B cell (primary cell): ENCODE measurements around the gene PCDHA9. TPM values are rescaled to one million over a fixed set of nuclear protein-coding genes. Genes with fewer than 3 reads are reported as not detected.
"Not testable (repeated sequence)": the region's sequence is repeated elsewhere in the genome, so short reads cannot be mapped to it uniquely, and the experiment has no call there.

ENCODE experiments used
- ATAC-seq: fragments of 200-7000 bp; cut with Tn5 transposase; one replicate; pipeline ENCODE4 v1.10.0; 2021; ENCODE audit warnings: low read depth, mild to moderate bottlenecking, moderate number of reproducible peaks, moderate library complexity
- CTCF ChIA-PET: fragments of 350-600 bp; sonication (Branson Sonifier 250); formaldehyde crosslinking; loops from one replicate; lab custom pipeline; 2021; ENCODE audit warnings: antibody characterized with exemption, inconsistent platforms; lab: Charles Lee
- POLR2A ChIA-PET: fragments of 350-600 bp; sonication (Branson Sonifier 250); formaldehyde crosslinking; loops from one replicate; lab custom pipeline; 2021; ENCODE audit warnings: antibody characterized with exemption; lab: Charles Lee
- DNase-seq: peaks from one replicate; pipeline ENCODE4 v3.0.0; 2013
- H2AFZ ChIP-seq: 2 replicates; pipeline ENCODE4 v1.6.1; 2012; ENCODE audit warnings: mild to moderate bottlenecking, low read depth, low read length; ENCODE audit not compliant: insufficient read depth, poor library complexity, severe bottlenecking
- H3K27ac ChIP-seq, 2 donors: 1 replicate in 1 of 2; 2 replicates in 1 of 2; pipeline ENCODE4 v1.5.1; 2012 to 2013; ENCODE audit warnings: low read length in 2 of 2, mild to moderate bottlenecking in 2 of 2, moderate library complexity in 1 of 2
- H3K27me3 ChIP-seq, 4 experiments: fragments of 200-600 bp in 1 of 4; sonication (generic) in 1 of 4; replicated peaks in 1 of 4; 1 replicate in 2 of 4; 2 replicates in 2 of 4; pipeline versions ENCODE4 v1.6.1 to v1.7.0; 2013 to 2016; ENCODE audit warnings: low read length in 3 of 4, mild to moderate bottlenecking in 2 of 4, mixed read lengths in 1 of 4, moderate library complexity in 1 of 4; ENCODE audit not compliant: insufficient read depth in 4 of 4, control insufficient read depth in 3 of 4; ENCODE audit errors: control extremely low read depth in 1 of 4
- H3K36me3 ChIP-seq, 2 experiments: replicated peaks in 1 of 2; 1 replicate in 1 of 2; 2 replicates in 1 of 2; pipeline versions ENCODE4 v1.6.1 to v1.7.1; 2013; ENCODE audit warnings: low read length in 1 of 2; ENCODE audit not compliant: insufficient read depth in 2 of 2, control insufficient read depth in 1 of 2; ENCODE audit errors: control extremely low read depth in 1 of 2, extremely low read depth in 1 of 2
- H3K4me1 ChIP-seq, 2 donors: fragments of 200-600 bp in 1 of 2; sonication (generic) in 1 of 2; 1 replicate in 1 of 2; 2 replicates in 1 of 2; pipeline versions ENCODE4 v1.5.1 to v1.6.1; 2013 to 2017; ENCODE audit warnings: low read length in 2 of 2; ENCODE audit not compliant: control insufficient read depth in 2 of 2, insufficient read depth in 2 of 2
- H3K4me2 ChIP-seq: replicated peaks from 2 replicates; pipeline ENCODE3; 2012; ENCODE audit warnings: mild to moderate bottlenecking, low read depth, low read length; ENCODE audit not compliant: poor library complexity, severe bottlenecking
- H3K4me3 ChIP-seq, 5 experiments: fragments of 200-600 bp in 1 of 5; sonication (generic) in 1 of 5; 1 replicate in 3 of 5; 2 replicates in 2 of 5; pipeline versions ENCODE4 v1.5.1 to v1.7.0; 2011 to 2016; ENCODE audit warnings: low read length in 4 of 5, mild to moderate bottlenecking in 4 of 5, low read depth in 2 of 5, control low read depth in 1 of 5, moderate library complexity in 1 of 5; ENCODE audit not compliant: insufficient read depth in 1 of 5; ENCODE audit errors: control extremely low read depth in 1 of 5, extremely low read depth in 1 of 5
- H3K79me2 ChIP-seq: fragments of 200-600 bp; sonication (generic); one replicate; pipeline ENCODE4 v1.6.0; 2016; ENCODE audit warnings: low read length; ENCODE audit not compliant: control insufficient read depth, insufficient read depth
- H3K9ac ChIP-seq: fragments of 200-600 bp; sonication (generic); 2 replicates; pipeline ENCODE4 v1.6.1; 2017; ENCODE audit warnings: mild to moderate bottlenecking, low read length, moderate library complexity
- H3K9me3 ChIP-seq, 3 donors: one replicate each; pipeline versions ENCODE4 v1.6.1 to v1.7.1; 2013; ENCODE audit warnings: low read length in 2 of 3; ENCODE audit not compliant: control insufficient read depth in 2 of 3, insufficient read depth in 1 of 3; ENCODE audit errors: control extremely low read depth in 1 of 3
- H4K20me1 ChIP-seq: 2 replicates; pipeline ENCODE4 v1.6.0; 2012; ENCODE audit warnings: mild to moderate bottlenecking, low read length; ENCODE audit not compliant: insufficient read depth, control insufficient read depth, poor library complexity, severe bottlenecking
- H3K27ac Mint-ChIP-seq: one replicate; pipeline ENCODE4 v1.8.0; 2021; ENCODE audit warnings: mixed read lengths
- H3K27me3 Mint-ChIP-seq: one replicate; pipeline ENCODE4 v1.8.0; 2021; ENCODE audit warnings: mixed read lengths
- H3K4me1 Mint-ChIP-seq: one replicate; pipeline ENCODE4 v1.8.0; 2021; ENCODE audit warnings: mixed read lengths
- H3K4me3 Mint-ChIP-seq: one replicate; pipeline ENCODE4 v1.8.0; 2021; ENCODE audit warnings: mixed read lengths
- H3K9me3 Mint-ChIP-seq: one replicate; pipeline ENCODE4 v1.8.0; 2022; ENCODE audit warnings: mixed read lengths; ENCODE audit not compliant: insufficient read depth
- EZH2 ChIP-seq: IDR thresholded peaks from 2 replicates; pipeline ENCODE4 v1.6.1; 2012; ENCODE audit warnings: borderline replicate concordance, low read depth, mild to moderate bottlenecking, moderate library complexity, low read length; ENCODE audit not compliant: insufficient read depth, poor library complexity, severe bottlenecking
- WGBS: methylation state at CpG from one replicate; pipeline ENCODE4 v1.1.5; 2013; ENCODE audit warnings: missing lambda C conversion rate; ENCODE audit not compliant: insufficient coverage; 5-methylcytosine and 5-hydroxymethylcytosine counted together
- intact Hi-C: fragments of 100-400 bp; cut with micrococcal nuclease; formaldehyde crosslinking; loops from one replicate; pipeline ENCODE4 v1.10.0; 2022
- polyA plus RNA-seq: library from polyadenylated mRNA; depleted of rRNA; stranded (reverse); fragments of >200 nt; gene quantifications from 2 replicates; pipeline ENCODE4 v1.2.3, GENCODE V29; 2012
- total RNA-seq, 2 donors: library from RNA; stranded (reverse); fragments of 120-200 nt in 1 of 2; gene quantifications; 1 replicate in 1 of 2; 2 replicates in 1 of 2; pipeline versions ENCODE4 v1.2.3 to v1.2.4, GENCODE V29; 2013 to 2022
- TF ChIP-seq, protein P1 (sequence below): fragments of 200-600 bp; IDR thresholded peaks from one replicate; pipeline ENCODE4 v1.8.0; 2022; ENCODE audit warnings: antibody characterized with exemption, mild to moderate bottlenecking

The PCDHA9 gene
- total and polyA plus RNA-seq, 2 donors (not counting 1 experiment from before 2014, with no cell fraction given), result not detected

GRCh38 chr5:140842798-140843733 lies 5.1 kb upstream of the PCDHA9 start:
- Mint-ChIP-seq H3K4me1 (no peaks in the 10 kb centered on the region), H3K9me3 (peaks cover 6% of the 10 kb centered on the region), H3K27ac (no peak overlapping the region), H3K4me3 (no peak overlapping the region), H3K27me3 (peaks cover 18% of the 10 kb centered on the region)
- no peak overlapping the region for H3K4me2 ChIP-seq
- no peak overlapping the region for H3K9ac ChIP-seq
- peaks cover 0 to 5% (median 2%) of the 10 kb centered on the region in 4 experiments for H3K27me3 ChIP-seq
- H3K27ac ChIP-seq, result no peak overlapping the region
- no peak overlapping the region for H3K4me3 ChIP-seq
- no peaks in the 10 kb centered on the region for H3K36me3 ChIP-seq
- intact Hi-C loops, result no loop called here
- H3K4me1 ChIP-seq, result no peaks in the 10 kb centered on the region
- POLR2A ChIA-PET, result no interaction called here
- 59% methylated on average over 86 of the region's 87 CpGs for WGBS
- DNase-seq (no peak), ATAC-seq (no peak)
- H4K20me1 ChIP-seq, result no peaks in the 10 kb centered on the region
- H3K9me3 ChIP-seq, result peaks cover 2 to 31% (median 13%) of the 10 kb centered on the region in 3 donors
- no peak for TF ChIP-seq EZH2
- TF ChIP-seq, protein P1, sequence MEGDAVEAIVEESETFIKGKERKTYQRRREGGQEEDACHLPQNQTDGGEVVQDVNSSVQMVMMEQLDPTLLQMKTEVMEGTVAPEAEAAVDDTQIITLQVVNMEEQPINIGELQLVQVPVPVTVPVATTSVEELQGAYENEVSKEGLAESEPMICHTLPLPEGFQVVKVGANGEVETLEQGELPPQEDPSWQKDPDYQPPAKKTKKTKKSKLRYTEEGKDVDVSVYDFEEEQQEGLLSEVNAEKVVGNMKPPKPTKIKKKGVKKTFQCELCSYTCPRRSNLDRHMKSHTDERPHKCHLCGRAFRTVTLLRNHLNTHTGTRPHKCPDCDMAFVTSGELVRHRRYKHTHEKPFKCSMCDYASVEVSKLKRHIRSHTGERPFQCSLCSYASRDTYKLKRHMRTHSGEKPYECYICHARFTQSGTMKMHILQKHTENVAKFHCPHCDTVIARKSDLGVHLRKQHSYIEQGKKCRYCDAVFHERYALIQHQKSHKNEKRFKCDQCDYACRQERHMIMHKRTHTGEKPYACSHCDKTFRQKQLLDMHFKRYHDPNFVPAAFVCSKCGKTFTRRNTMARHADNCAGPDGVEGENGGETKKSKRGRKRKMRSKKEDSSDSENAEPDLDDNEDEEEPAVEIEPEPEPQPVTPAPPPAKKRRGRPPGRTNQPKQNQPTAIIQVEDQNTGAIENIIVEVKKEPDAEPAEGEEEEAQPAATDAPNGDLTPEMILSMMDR, result no peak
- no peak overlapping the region for H2AFZ ChIP-seq
- CTCF ChIA-PET, result interaction anchor here (0.7 kb wide), 1 partner anchor 16 kb away, joined by 3 read pairs; no protein-coding TSS in a partner anchor
- H3K79me2 ChIP-seq, result no peaks in the 10 kb centered on the region

DNA sequence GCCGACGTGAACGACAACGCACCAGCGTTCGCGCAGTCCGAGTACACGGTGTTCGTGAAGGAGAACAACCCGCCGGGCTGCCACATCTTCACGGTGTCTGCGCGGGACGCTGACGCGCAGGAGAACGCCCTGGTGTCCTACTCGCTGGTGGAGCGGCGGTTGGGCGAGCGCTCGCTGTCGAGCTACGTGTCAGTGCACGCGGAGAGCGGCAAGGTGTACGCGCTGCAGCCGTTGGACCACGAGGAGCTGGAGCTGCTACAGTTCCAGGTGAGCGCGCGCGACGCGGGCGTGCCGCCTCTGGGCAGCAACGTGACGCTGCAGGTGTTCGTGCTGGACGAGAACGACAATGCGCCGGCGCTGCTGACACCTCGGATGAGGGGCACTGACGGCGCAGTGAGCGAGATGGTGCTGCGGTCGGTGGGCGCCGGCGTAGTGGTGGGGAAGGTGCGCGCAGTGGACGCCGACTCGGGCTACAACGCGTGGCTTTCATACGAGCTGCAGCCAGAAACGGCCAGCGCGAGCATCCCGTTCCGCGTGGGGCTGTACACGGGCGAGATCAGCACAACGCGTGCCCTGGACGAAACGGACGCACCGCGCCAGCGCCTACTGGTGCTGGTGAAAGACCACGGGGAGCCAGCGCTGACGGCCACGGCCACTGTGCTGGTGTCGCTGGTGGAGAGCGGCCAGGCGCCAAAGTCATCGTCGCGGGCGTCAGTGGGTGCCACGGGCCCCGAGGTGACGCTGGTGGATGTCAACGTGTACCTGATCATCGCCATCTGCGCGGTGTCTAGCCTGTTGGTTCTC lies 1.9 kb downstream of the PCDHA9 start:
- H3K36me3 ChIP-seq, H3K27me3 Mint-ChIP-seq, H3K9me3 Mint-ChIP-seq, DNase-seq, H3K4me1 ChIP-seq, H3K4me3 Mint-ChIP-seq, H3K4me2 ChIP-seq, H3K27ac ChIP-seq, H3K9ac ChIP-seq, ATAC-seq, H2AFZ ChIP-seq, H3K79me2 ChIP-seq, intact Hi-C loops, CTCF ChIA-PET, POLR2A ChIA-PET, H4K20me1 ChIP-seq, H3K27ac Mint-ChIP-seq, H3K4me3 ChIP-seq, H3K4me1 Mint-ChIP-seq: not testable (repeated sequence)
- peaks cover 0 to 12% (median 3%) of the 10 kb centered on the region in 4 experiments for H3K27me3 ChIP-seq
- 57% methylated on average over 101 of the region's 101 CpGs for WGBS
- peaks cover 2 to 23% (median 10%) of the 10 kb centered on the region in 3 donors for H3K9me3 ChIP-seq
